RWPE2 (cell line): ENCODE measurements around the gene RNF222.
"Not testable (repeated sequence)": the region's sequence is repeated elsewhere in the genome, so short reads cannot be mapped to it uniquely, and the experiment has no call there.

Experiments used
- ATAC-seq: fragments of 200-7000 bp; cut with Tn5 transposase; 3 replicates; pipeline ENCODE4 v1.9.1; 2021; ENCODE audit warnings: low read depth
- DNase-seq: peaks from one replicate; pipeline ENCODE4 v3.0.0-alpha.2; 2020; ENCODE audit warnings: low spot score
- H3K27ac ChIP-seq: fragments of 450-650 bp; 2 replicates; pipeline ENCODE4 v1.5.1; 2017; ENCODE audit warnings: mild to moderate bottlenecking; ENCODE audit not compliant: poor library complexity, severe bottlenecking
- H3K27me3 ChIP-seq: fragments of 250-450 bp; sonication (Bioruptor Pico); 2 replicates; pipeline ENCODE4 v1.5.1; 2021; ENCODE audit warnings: mild to moderate bottlenecking, moderate library complexity; ENCODE audit not compliant: insufficient read depth, poor library complexity, severe bottlenecking
- H3K36me3 ChIP-seq: fragments of 250-450 bp; sonication (Bioruptor Pico); 2 replicates; pipeline ENCODE4 v1.5.1; 2020; ENCODE audit warnings: low read depth, mild to moderate bottlenecking, moderate library complexity
- H3K4me1 ChIP-seq: fragments of 250-450 bp; sonication (Bioruptor Pico); 2 replicates; pipeline ENCODE4 v1.5.1; 2021; ENCODE audit warnings: mild to moderate bottlenecking, moderate library complexity; ENCODE audit not compliant: insufficient read depth, poor library complexity, severe bottlenecking
- H3K4me3 ChIP-seq: fragments of 250-450 bp; sonication (Bioruptor Pico); 2 replicates; pipeline ENCODE4 v1.5.1; 2021; ENCODE audit warnings: mild to moderate bottlenecking, moderate library complexity; ENCODE audit not compliant: severe bottlenecking
- H3K9me3 ChIP-seq: fragments of 250-450 bp; sonication (Bioruptor Pico); 2 replicates; pipeline ENCODE4 v1.5.1; 2021; ENCODE audit warnings: mild to moderate bottlenecking, moderate library complexity; ENCODE audit not compliant: severe bottlenecking
- CTCF ChIP-seq: fragments of 450-650 bp; IDR thresholded peaks from one replicate; pipeline ENCODE4 v1.5.1; 2017; ENCODE audit warnings: mild to moderate bottlenecking, moderate library complexity; ENCODE audit not compliant: poor library complexity, severe bottlenecking

Gene RNF222

GRCh38 chr17:8398980-8399379 is 1.4 kb upstream of the RNF222 start:
- DNase-seq: no peak
- ATAC-seq: no peak

GRCh38 chr17:8394497-8394896 is 3.1 kb downstream of the RNF222 start:
- H3K27me3 ChIP-seq, DNase-seq, ATAC-seq, H3K36me3 ChIP-seq, H3K9me3 ChIP-seq, H3K4me3 ChIP-seq: not testable (repeated sequence)
- Histone ChIP-seq H3K4me1 (peaks cover 18% of the 10 kb centered on the region), H3K27ac (peak overlapping the region; percentile 44)

More at GRCh38 chr17:8398980-8399379, 1.4 kb upstream of the RNF222 start:
- no peaks in the 10 kb centered on the region for H3K36me3 ChIP-seq
- H3K4me1 ChIP-seq: peaks cover 2% of the 10 kb centered on the region
- H3K27me3 ChIP-seq: no peaks in the 10 kb centered on the region
- H3K9me3 ChIP-seq: no peaks in the 10 kb centered on the region
- H3K4me3 ChIP-seq: no peak overlapping the region
- H3K27ac ChIP-seq: no peak overlapping the region
- no peak for TF ChIP-seq CTCF

- Histone ChIP-seq H3K4me1 (peaks cover 18% of the 10 kb centered on the region), H3K4me3 (no peak overlapping the region), H3K27ac (peak overlapping the region; percentile 44), H3K27me3 (no peaks in the 10 kb centered on the region), H3K36me3 (no peaks in the 10 kb centered on the region), H3K9me3 (no peaks in the 10 kb centered on the region)
- ATAC-seq: peak; percentile 71
- TF ChIP-seq CTCF: no peak
- DNase-seq: no peak
Measured at GRCh38 chr17:8393470-8394231, 4.0 kb downstream of the RNF222 start.

- no peaks in the 10 kb centered on the region for H3K27me3 ChIP-seq
- H3K4me1 ChIP-seq: peaks cover 18% of the 10 kb centered on the region
- TF ChIP-seq CTCF: no peak
- H3K27ac ChIP-seq: peak overlapping the region; percentile 44
- no peak overlapping the region for H3K4me3 ChIP-seq
- no peaks in the 10 kb centered on the region for H3K36me3 ChIP-seq
- H3K9me3 ChIP-seq: no peaks in the 10 kb centered on the region
- ATAC-seq (no peak), DNase-seq (peak; percentile 45)
Measured at GRCh38 chr17:8392674-8393469, 4.8 kb downstream of the RNF222 start.

- no peak for DNase-seq
- no peak overlapping the region for H3K4me3 ChIP-seq
- peak overlapping the region; percentile 43 for H3K27ac ChIP-seq
- no peaks in the 10 kb centered on the region for H3K27me3 ChIP-seq
- ATAC-seq: no peak
- peaks cover 18% of the 10 kb centered on the region for H3K4me1 ChIP-seq
- no peak for TF ChIP-seq CTCF
- H3K9me3 ChIP-seq: no peaks in the 10 kb centered on the region
- no peaks in the 10 kb centered on the region for H3K36me3 ChIP-seq
Measured at GRCh38 chr17:8392274-8392673, 5.4 kb downstream of the RNF222 start.
